OCI-LY7 (cell line): Measurements from ENCODE around the gene NTMT2.

Source experiments
- CTCF ChIP-seq: fragments of 200-600 bp; sonication (generic); conservative IDR thresholded peaks from 2 replicates; pipeline ENCODE4 v1.5.1; 2014; ENCODE audit warnings: mild to moderate bottlenecking, antibody characterized with exemption, low read length, moderate library complexity, mixed read lengths
- EZH2phosphoT487 ChIP-seq: fragments of 200-600 bp; sonication (generic); IDR thresholded peaks from 2 replicates; pipeline ENCODE4 v1.6.1; 2018; ENCODE audit warnings: low read depth, borderline replicate concordance, mild to moderate bottlenecking, mixed run types, antibody characterized with exemption, low read length, moderate library complexity, mixed read lengths

- TF ChIP-seq CTCF: no peak
- TF ChIP-seq EZH2phosphoT487: no peak
These were observed 64.4 kb downstream of the NTMT2 start for GRCh38 chr1:170210142-170210541.
